ENCODE data around the gene NFIB.

DNA sequence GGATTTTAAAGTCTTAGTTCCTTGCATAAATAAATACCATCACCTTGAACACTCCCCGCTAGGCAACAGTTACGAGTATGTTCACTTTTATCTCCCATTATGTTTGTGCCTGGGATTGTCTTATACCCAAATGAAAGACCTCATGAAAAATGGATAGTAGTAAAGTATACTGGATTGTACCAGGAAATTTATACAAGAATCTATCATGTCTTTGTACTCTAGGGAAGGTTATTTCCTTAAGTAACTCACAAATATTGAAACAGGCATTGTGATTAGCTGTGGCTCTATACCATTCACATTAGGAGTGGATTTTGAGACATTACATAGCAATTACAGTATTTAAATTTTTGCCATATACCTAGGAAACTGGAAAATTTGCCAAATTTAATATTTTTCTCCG, 24.0 kb downstream of the NFIB start:
- TF ChIP-seq CTCF (IDR thresholded peaks at IDR 0.05; ENCODE audit: low read length) = no peak
- no peak for TF ChIP-seq EZH2phosphoT487 (IDR thresholded peaks at IDR 0.05; ENCODE audit: low read length)
